HG03103 (cell line): Measurements from ENCODE around the gene PDIA3.
A peak's percentile ranks its signal among the peaks of the same experiment; 100 is the strongest.
"Not testable (repeated sequence)": the region's sequence is repeated elsewhere in the genome, so short reads cannot be mapped to it uniquely, and the experiment has no call there.

ENCODE experiments used
- ATAC-seq: cut with Tn5 transposase; IDR thresholded peaks from one replicate; pipeline ENCODE4 v1.9.1; 2021; ENCODE audit warnings: low read depth; ENCODE audit not compliant: unreplicated experiment

The PDIA3 gene

DNA sequence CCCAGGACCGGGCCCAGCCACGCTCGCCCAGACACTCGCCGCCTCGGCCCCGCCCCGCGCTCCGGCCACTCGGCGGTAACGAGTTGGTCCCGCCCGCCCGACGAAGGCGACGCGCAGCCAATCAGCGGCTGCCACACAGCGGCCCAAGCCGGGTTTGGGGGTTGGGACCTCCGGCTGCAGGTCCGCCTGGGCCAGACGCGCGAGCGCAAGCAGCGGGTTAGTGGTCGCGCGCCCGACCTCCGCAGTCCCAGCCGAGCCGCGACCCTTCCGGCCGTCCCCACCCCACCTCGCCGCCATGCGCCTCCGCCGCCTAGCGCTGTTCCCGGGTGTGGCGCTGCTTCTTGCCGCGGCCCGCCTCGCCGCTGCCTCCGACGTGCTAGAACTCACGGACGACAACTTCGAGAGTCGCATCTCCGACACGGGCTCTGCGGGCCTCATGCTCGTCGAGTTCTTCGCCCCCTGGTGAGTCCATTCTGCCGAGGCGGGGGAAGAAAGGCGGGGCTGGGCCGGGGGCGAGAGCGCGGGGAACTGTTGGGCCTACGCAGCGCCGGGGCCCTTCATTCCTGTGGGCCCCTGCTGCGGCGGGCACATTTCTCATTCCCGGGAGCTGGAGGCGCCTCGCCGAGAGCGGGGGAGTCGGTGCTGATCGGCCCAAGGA lies at the start of gene PDIA3:
TSS of gene PDIA3 (plus strand) at position 194 of the 658 bp plus-strand sequence. CDS start at position 296, 102 bp downstream.
- ATAC-seq: peak; percentile 68

DNA sequence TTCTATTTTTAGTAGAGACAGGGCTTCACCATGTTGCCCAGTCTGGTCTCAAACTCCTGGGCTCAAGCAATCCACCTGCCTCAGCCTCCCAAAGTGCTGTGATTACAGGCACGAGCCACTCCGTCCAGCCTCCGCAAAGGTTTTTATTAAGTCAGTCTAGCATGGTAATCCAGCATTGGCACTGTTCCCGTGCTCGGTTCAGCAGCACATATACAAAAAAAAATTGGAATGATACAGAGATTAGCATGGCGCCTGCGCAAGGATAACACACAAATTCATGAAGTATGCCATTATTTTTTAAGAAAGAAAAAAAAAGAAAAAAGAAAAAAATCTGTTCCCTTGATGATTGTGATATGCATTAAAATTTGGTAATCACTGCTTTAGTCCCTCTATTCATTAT lies 44.1 kb upstream of the PDIA3 start:
- ATAC-seq: no peak

DNA sequence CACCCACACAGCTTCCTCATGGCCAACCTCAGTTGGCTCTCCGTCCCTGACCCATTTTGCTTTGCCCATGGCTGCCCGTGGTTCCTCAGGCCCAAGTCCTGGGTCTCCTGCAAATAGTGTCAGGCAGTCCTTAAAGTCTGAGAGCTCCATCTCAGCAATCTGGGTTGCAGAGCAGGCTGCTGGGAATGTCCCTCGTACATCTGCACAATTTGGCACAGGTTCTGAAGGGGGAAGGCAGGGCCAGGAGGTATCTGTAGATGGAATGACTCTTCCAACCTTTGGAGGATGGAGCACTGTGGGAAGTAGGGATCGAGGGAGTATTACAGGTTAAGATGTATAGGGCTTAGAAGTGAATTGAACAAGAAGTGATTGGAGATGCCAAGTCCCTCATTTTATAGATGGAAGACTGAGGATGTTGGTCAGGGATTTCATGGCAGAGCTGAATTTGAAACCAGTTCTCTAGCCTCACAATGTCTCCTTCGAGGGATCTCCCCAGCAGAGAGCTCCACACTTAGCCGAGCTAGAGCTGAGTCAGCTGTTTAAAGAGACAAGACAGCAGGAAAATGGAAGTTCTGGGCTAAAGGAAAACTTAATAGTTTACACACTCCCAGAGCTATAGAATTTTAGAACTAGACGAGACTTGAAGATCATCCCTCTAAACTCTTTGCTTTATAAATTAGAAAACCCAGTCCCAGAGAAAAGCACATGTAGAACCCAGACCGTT lies 43.4 kb upstream of the PDIA3 start:
- ATAC-seq: no peak

DNA sequence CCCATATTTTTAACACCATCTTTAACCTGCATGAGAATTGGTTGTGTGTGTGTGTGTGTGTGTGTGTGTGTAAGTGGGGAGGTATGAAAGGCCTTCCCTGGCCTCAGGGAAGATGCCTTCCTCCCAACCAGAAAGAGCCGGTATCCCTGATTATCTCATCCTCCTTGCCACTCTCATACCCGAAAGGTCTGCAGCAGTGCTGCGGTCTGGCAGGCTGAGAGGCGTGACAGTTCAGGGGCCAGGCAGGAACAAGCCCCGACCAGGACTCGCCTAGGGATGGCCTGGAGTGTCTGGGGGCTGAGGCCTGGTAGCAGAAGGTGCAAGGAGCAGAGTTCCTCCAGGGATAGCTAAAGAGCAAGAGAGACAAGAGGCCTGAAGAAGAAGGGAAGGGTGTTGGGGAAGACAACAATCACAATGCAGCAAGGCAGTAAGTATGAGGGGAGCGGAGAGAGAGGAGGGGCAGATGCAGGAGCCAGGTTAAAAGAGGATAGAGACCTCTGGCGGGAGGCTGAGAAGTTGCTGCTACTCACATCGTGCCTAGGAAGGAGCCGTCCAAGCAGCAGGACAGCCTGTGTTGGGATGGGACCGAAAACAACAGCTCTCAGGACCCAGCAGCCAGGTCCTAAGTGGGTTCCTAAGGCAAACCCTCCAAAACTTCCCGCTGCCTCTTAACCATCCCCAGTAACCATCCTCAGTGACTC lies 35.7 kb upstream of the PDIA3 start:
- not testable (repeated sequence) for ATAC-seq

DNA sequence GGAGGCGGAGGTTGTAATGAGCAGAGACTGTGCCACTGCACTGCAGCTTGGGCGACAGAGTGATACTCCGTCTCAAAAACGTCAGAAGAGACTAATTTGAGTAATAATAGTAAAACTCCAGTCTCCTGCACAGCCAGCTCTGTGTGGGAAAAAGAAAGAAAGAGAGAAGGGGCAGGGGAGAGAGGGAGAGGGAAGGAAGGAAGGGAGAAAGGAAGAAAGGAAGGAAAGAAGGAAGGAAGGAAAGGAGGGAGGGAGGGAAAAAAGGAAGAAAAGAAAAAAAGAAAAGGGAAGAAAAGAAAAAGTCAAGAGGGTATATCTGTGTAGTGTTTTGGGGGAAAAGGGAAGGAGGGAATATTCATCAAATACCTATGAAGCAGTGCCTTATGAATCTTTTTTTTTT lies 23.1 kb upstream of the PDIA3 start:
- no peak for ATAC-seq

DNA sequence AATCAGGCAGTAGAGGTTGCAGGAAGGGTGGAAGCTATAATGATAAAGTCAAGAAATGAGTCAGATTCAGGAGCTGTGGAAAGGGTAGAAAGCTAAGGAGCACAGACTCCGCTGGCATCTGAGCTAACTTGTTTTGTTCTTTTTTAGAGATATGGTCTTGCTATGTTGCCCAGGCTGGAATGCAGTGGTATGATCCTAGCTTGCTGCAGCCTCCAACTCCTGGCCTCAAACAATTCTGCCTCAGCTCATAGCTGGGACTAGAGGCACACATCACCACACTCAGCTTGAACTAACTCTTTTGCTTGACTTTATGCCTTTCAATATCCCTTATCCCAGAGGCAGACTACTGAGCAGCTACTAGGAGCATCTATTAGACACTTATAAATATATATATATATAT lies 19.9 kb upstream of the PDIA3 start:
- not testable (repeated sequence) for ATAC-seq

DNA sequence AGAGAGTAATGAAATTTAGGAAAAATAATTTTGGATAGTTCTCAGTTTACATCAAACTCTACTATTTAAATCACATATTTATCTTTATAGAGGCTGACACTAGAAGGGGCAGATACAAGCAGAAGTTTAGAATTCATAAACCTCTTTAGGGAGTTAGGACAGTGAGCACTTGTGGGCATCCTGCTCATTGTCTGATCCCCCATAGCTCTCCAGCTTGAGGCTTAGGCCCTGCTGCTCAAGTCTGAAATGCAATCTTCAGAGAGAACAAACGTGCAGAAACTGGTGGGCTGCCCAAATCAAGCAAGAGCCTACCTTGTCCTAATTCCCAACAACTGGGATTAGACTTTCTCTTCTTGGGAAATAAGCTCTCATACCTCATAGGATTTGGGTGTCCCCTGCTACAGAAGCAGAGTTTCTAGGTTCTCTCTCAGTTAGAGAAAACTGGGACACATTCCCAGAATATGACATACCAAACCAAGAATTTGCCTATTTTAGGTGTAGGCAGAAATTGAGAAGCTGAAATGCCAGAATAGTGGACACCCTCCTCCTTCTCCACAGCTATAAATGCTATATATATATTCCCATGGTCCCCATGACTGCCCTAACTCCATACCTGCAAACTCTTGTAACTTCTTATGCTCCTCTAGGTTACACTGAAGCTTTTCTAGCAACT lies 18.0 kb upstream of the PDIA3 start:
- not testable (repeated sequence) for ATAC-seq

DNA sequence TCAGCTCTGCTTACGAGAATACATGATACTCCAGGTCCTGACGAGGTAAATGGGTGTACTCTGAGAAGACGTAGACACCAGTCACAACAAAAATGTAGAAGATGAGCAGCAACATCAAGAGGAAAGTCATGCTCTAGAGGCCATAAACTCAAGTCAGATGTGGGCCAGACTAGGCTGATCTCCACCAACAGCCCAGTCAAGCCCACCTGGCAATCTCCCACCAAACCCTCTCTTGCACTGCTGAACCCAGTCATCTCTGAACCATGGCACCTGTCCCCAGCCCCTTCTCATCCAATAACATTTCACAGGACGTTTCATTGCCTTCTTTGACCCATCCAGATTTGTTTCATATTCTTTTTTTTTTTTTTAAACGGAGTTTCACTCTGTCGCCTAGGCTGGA lies 10.8 kb upstream of the PDIA3 start:
- peak; percentile 52 for ATAC-seq

DNA sequence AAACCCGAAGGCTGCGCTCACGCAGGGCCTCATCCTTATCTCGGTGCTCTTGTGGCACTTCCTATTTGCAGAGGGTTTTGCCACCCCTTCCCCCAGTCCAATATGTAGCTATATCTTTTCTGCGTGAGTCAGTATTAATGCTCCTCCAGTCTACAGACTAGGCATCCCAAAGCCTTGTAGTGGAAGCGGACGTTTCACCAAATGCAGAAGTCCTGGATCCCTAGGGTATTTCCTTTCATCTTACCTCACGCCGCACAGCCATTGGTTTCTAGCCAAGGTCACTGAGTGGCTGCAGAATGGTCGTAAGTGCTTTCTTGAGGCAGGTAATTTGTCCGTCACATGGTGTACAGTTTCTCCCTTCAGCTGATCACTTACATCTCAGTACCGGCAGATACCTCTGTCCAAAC lies 668 bp downstream of the PDIA3 start:
- ATAC-seq: not testable (repeated sequence)

DNA sequence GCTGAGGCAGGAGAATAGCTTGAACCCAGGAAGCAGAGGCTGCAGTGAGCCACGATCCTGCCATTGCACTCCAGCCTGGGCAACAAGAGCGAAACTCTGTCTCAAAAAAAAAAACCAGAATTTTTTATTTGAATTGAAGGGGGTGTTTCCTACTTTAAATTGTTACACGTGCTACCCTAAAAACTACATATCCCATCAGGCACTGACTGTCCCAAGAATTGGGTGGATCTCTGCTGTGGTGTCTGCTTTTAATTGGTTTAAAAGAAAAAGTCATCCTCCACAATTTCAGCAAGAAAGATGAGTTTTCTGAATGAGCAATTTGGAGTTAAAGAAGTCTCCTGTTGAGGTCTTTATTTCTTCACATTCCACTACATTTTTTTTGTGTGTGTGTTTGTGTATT lies 2.1 kb downstream of the PDIA3 start:
- ATAC-seq: no peak

DNA sequence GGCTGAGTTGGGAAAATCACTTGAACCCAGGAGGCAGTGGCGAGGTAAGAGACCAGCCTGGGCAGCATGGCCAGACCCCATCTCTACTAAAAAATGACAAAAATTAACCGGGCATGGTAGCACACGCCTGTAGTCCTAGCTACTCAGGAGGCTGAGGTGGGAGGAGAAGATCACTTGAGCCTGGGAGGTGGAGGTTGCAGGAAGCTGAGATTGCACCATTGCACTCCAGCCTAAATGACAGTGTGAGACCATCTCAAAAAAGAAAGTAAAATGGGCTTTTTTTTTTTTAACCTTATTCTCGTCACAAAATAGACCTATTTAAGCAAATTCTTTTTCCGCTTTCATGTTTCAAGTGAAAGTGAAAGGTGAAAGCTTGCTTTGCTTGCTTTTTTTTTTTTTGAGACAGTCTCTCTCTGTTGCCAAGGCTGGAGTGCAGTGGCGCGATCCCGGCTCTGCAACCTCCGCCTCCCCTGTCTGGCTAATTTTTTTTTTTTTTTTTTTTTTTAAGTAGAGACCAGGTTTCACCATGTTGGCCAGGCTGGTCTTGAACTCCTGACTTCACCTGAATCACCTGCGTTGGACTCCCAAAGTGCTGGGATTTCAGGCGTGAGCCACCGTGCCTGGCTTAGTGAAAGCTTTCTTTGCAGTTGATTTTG lies 3.6 kb downstream of the PDIA3 start:
- ATAC-seq: no peak

DNA sequence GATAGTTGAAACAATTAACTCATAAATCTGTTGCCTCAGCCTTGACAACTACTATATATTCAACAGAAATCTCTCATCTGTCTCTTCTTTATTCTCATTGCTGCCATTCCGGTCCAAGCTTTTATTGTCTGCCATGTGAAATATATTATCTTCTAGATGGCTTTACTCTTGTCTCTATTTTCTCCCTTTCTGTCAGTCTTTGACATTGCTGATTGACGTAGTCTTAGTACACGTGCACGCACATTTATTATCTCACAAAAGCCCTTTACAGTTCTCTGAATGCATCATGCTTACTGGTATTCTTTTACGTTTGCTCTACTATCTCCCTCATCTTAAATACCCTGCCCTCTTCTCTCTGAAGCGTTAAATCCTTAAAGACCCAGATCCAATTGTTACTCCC lies 5.6 kb downstream of the PDIA3 start:
- no peak for ATAC-seq

DNA sequence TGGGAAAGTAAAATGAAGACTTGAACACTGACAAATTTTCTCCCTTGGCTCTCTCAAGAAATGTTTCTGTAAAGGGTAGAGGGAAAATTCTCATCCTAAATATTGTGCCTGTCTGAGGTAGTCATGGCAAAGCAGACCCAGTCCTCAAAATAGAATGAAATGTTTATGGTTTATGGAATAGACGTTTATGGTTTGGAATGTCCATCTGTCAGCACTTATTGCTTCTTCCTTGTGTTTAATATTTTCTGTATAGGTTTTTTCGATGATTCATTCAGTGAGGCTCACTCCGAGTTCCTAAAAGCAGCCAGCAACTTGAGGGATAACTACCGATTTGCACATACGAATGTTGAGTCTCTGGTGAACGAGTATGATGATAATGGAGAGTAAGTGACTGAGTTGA lies 16.6 kb downstream of the PDIA3 start:
- no peak for ATAC-seq

DNA sequence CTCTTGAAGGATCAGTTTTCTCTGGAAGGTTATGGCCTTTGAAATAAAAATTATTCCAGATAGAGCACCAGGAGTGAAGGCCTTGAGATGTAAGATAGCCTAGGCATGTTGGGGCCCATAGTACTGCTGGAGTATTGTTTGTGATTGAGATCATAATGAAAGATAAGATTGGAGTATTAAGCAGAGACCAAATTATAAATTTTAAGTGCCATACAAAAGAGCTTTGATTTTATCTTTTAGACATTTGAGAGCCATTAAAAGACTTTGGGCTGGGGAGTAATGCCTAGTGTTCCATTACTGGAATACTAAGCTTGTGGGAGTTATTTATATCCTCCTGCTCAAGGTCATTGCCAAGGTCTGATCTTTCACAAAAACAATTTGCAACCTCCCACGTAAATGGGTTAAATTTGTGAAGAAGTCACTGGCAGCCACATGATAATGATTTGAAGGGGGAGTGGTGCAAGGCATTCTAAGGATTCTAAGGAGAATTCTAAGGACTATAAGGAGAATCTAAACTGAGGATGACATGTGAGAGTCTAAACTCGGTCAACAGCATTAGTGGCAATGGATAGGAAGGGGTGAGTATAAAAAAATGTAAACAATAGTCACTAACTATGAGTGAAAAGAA lies 17.7 kb downstream of the PDIA3 start:
- ATAC-seq: no peak

DNA sequence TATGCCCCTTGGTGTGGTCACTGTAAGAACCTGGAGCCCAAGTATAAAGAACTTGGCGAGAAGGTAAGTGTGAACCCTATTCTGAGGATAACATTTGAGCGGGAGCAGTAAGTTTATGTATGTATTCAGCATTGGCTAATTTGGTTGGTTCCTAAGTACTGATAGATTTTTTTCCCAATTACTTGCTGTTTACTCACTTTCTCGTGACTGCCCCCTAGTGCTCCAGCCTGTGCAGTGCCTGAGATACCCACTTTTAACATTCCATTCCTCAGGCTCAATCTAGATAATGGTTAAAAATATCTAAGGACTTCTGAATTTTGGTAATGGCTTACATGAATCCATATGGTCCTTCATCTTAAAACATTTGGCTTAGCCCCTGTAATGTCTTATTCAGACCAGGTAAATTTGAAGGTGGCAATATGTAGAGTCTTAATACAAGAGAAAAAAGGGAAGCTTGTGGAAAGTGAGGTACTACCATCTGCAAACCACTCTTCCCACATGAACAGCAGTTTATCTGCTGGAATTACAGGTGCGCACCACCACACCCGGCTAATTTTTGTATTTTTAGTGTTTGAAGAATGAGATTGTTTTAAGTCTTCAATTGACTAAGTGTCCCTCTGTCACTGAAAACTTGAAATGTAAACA lies 23.5 kb downstream of the PDIA3 start:
- no peak for ATAC-seq

DNA sequence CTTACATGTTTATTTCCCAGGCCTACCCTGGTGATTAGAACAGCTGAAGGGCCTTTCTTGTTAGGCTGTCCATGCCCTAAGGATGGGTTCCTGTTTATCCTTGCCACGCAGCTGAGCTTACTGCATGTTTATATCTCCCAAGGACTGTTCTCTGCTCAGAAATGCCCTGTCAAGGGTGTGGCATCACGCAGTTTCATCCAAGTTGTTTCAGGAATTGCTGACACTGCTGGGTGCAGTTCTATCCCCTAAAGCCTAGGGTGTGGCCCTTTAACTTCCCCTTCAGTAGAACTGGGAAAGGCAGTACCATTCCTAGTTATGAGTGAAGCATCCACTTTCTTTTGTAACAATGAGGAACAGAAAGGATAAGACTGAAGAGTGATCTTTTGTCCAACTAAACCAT lies 25.6 kb downstream of the PDIA3 start:
- no peak for ATAC-seq

DNA sequence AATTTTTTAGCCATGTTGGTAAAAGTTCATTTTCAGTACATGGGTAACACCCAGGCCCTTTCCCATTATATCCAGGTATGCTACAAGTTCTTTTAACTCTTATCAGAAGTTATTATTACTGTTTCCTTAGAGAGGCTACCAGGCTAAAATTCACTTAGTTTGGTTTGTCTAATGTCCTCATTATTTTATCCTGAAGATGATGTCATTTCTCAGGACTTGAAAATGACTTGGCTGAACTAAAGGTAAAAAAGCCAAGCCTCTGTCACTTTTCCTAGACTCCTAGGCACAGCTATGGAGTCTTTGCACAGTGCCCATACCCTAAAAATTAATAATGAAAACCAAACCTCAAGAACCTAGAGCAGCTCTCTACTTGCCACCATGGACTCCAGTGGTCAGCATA lies 26.4 kb downstream of the PDIA3 start:
- ATAC-seq: no peak

DNA sequence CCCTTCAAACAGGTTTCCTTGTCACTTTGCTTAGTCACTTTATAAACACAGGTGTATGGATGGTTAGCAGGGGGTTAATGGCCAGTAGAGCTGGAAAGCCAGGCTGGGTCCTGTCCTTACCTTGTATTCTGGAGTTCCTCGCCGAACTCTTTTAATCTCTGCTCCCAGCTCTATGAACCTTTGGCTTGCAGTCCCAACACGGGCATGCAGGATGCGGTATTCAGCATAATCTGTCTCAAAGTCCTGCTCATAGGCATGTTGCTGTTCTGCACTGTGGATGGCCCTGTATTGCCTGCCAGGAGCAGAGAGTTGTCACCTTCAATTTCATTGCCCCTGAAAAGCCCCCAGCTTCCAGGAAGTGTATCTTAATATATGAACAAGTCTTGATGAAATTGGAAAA lies 27.8 kb downstream of the PDIA3 start:
- no peak for ATAC-seq

DNA sequence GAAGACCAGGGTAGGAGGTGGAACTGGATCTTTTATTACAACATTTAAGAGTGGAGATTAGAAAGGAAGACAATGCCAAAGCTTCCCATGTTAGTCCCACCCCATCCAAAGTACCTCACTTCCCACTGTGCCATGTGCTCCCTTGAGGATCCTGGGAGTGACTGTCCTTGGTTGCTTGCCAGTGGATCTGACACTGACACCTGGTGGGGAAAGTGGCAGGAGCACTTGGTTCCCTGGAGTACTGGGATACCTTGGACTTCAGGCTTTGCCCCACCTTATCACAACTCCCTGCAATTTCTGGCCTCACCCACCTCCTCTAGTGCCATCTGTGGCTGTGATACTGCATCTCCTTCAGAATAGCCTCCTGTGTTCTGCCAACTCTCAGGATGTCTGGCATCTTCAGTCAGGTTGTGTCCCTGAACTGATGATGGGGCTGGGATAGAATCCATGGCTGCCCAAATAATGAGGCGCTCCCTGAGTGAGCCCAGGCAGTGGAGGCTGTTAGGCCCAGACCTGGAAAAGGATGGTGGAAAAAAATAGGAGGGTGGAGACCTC lies 29.2 kb downstream of the PDIA3 start:
- ATAC-seq: no peak
